ENCODE measurements around the gene PPIE. TPM values are rescaled to one million over a fixed set of nuclear protein-coding genes. Genes with fewer than 3 reads are reported as not detected.
A peak's percentile ranks its signal among the peaks of the same experiment; 100 is the strongest.
"Not testable (repeated sequence)": the region's sequence is repeated elsewhere in the genome, so short reads cannot be mapped to it uniquely, and the experiment has no call there.

The PPIE gene
- total and polyA plus RNA-seq, 7 donors = 43.2 to 56.4 (median 43.7) TPM

DNA sequence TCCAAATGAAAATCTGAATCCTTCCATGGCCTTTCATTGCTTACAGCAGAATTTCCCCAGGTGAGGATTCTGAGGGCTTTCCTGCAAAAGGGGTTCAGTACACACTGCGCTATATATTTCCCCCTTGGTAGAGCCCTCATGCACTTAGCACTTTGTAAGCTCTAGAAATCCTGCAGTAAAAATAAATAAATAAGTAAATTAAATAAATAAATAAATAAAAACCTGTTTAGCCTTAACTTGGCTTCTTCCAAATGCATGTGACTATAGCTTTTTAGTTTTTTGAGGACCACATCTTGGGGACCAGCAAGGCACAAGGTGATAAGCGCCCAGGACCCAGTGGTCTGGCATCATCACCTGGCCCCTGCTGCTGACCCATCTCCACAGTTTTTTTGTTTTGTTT is 53.2 kb downstream of the PPIE start:
- no peaks in the 10 kb centered on the region for H3K9me3 ChIP-seq
- intact Hi-C loops (cut with DNase I) = no loop called here
- peaks cover 22 to 39% (median 22%) of the 10 kb centered on the region in 3 donors for H3K27me3 ChIP-seq
- no peaks in the 10 kb centered on the region for H3K36me3 ChIP-seq
- H3K4me1 ChIP-seq = peaks cover 0 to 11% (median 7%) of the 10 kb centered on the region in 4 donors
- TF ChIP-seq, protein P1, sequence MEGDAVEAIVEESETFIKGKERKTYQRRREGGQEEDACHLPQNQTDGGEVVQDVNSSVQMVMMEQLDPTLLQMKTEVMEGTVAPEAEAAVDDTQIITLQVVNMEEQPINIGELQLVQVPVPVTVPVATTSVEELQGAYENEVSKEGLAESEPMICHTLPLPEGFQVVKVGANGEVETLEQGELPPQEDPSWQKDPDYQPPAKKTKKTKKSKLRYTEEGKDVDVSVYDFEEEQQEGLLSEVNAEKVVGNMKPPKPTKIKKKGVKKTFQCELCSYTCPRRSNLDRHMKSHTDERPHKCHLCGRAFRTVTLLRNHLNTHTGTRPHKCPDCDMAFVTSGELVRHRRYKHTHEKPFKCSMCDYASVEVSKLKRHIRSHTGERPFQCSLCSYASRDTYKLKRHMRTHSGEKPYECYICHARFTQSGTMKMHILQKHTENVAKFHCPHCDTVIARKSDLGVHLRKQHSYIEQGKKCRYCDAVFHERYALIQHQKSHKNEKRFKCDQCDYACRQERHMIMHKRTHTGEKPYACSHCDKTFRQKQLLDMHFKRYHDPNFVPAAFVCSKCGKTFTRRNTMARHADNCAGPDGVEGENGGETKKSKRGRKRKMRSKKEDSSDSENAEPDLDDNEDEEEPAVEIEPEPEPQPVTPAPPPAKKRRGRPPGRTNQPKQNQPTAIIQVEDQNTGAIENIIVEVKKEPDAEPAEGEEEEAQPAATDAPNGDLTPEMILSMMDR (IDR thresholded peaks at IDR 0.05) = no peak
- TF ChIP-seq POLR2AphosphoS5 (IDR thresholded peaks at IDR 0.05) (no peak), POLR2A (IDR thresholded peaks at IDR 0.05) (no peak), EP300 (IDR thresholded peaks at IDR 0.05) (no peak)
- 96 to 99% methylated on average over 2 of the region's 2 CpGs for WGBS, 2 donors
- no peak overlapping the region for H3K27ac ChIP-seq
- no peak overlapping the region for H3K4me3 ChIP-seq
- DNase-seq = no peak

DNA sequence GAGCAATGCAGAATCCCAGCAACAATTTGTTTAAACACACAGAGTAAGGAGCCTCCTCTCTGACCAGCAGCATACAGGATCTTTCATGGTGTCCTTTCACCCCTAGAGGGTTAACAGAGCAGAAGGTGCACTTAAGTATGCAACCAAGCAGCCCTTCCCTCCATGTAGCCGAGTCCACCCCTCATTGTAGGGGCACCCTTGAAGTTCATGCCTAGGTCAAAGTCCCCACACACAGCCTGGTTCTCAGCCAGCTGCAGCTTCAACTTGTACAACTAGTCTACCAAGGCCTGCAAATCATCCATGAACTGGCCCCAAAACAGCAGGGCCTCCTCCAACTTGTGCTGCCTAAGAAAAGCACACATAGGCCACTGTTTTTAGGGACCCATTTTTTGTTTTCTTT is 57.0 kb downstream of the PPIE start:
- DNase-seq = peak; percentile 14
- WGBS, 2 donors = 2 to 52% methylated on average over 1 of the region's 1 CpG
- Histone ChIP-seq H3K4me1 (peaks cover 0 to 9% (median 4%) of the 10 kb centered on the region in 4 donors), H3K27me3 (peaks cover 0 to 7% (median 0%) of the 10 kb centered on the region in 3 donors), H3K36me3 (no peaks in the 10 kb centered on the region), H3K4me3 (no peak overlapping the region), H3K9me3 (no peaks in the 10 kb centered on the region), H3K27ac (no peak overlapping the region)
- TF ChIP-seq, protein P1 (IDR thresholded peaks at IDR 0.05) = no peak
- TF ChIP-seq POLR2A (IDR thresholded peaks at IDR 0.05) (no peak), POLR2AphosphoS5 (IDR thresholded peaks at IDR 0.05) (no peak), EP300 (IDR thresholded peaks at IDR 0.05) (no peak)
- intact Hi-C loops (cut with DNase I) = no loop called here

GRCh38 chr1:39798859-39799769 is 60.4 kb downstream of the PPIE start:
- peak; percentile 81 for DNase-seq
- 31 to 43% methylated on average over 22 to 23 of the region's 26 CpGs for WGBS, 2 donors
- H3K9me3 ChIP-seq; H3K36me3 ChIP-seq; H3K27me3 ChIP-seq; H3K4me1 ChIP-seq; H3K4me3 ChIP-seq; intact Hi-C loops (cut with DNase I); H3K27ac ChIP-seq: not testable (repeated sequence)

GRCh38 chr1:39799770-39800470 is 61.2 kb downstream of the PPIE start:
- Histone ChIP-seq H3K4me1 (peaks cover 0 to 9% (median 4%) of the 10 kb centered on the region in 4 donors), H3K36me3 (no peaks in the 10 kb centered on the region), H3K9me3 (no peaks in the 10 kb centered on the region), H3K27ac (no peak overlapping the region), H3K4me3 (no peak overlapping the region), H3K27me3 (no peaks in the 10 kb centered on the region)
- WGBS, 2 donors = 2 to 7% methylated on average over 8 of the region's 8 CpGs
- intact Hi-C loops (cut with DNase I) = no loop called here
- TF ChIP-seq, protein P1 (IDR thresholded peaks at IDR 0.05) = peak; percentile 20 to 72 (median 61)
- TF ChIP-seq POLR2AphosphoS5 (IDR thresholded peaks at IDR 0.05) (no peak), EP300 (IDR thresholded peaks at IDR 0.05) (no peak), POLR2A (IDR thresholded peaks at IDR 0.05) (no peak)
- peak; percentile 72 for DNase-seq

DNA sequence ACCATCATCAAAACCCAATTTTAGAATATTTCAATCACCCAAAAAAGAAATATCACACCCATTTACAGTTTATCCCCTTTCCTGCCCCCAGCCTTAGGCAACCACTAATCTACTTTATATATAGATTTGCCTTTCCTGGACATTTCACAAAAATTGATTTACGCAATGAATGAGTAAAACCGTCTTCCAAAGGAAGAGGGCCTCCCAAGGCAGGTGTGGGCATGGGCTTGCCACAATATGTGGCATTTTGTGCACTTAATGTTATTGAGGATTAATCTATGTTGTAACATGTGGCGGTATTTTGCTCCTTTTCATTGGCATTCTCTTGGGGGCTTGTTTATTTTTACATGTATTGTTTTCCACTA is 61.8 kb downstream of the PPIE start:
- WGBS, 2 donors = 65 to 71% methylated on average over 3 of the region's 3 CpGs
- Histone ChIP-seq H3K9me3 (no peaks in the 10 kb centered on the region), H3K4me3 (no peak overlapping the region), H3K36me3 (no peaks in the 10 kb centered on the region), H3K4me1 (peaks cover 0 to 9% (median 4%) of the 10 kb centered on the region in 4 donors), H3K27ac (no peak overlapping the region), H3K27me3 (no peaks in the 10 kb centered on the region)
- TF ChIP-seq, protein P1 (IDR thresholded peaks at IDR 0.05) = no peak
- TF ChIP-seq POLR2A (IDR thresholded peaks at IDR 0.05) = no peak
- TF ChIP-seq POLR2AphosphoS5 (IDR thresholded peaks at IDR 0.05) = no peak
- TF ChIP-seq EP300 (IDR thresholded peaks at IDR 0.05) = no peak
- intact Hi-C loops (cut with DNase I) = no loop called here
- DNase-seq = peak; percentile 18

Measured in sigmoid colon (tissue), 7 donors.